Measurements from ENCODE around the gene MAPK10.

Gene MAPK10

GRCh38 chr4:85964298-85964697, 395.6 kb downstream of the MAPK10 start:
- no peak for DNase-seq

- DNase-seq, result no peak
Measured at GRCh38 chr4:85963231-85963630, 396.6 kb downstream of the MAPK10 start.

- DNase-seq, result no peak
Measured at GRCh38 chr4:85961887-85962286, 398.0 kb downstream of the MAPK10 start.

GRCh38 chr4:85956293-85956945, 403.4 kb downstream of the MAPK10 start:
- no peak for DNase-seq

GRCh38 chr4:85955620-85956292, 404.1 kb downstream of the MAPK10 start:
- no peak for DNase-seq

GRCh38 chr4:85953651-85954018, 406.2 kb downstream of the MAPK10 start:
- no peak for DNase-seq

GRCh38 chr4:85952972-85953650, 406.7 kb downstream of the MAPK10 start:
- DNase-seq, result no peak

- no peak for DNase-seq
Measured at GRCh38 chr4:85952528-85952927, 407.3 kb downstream of the MAPK10 start.

- no peak for DNase-seq
Measured at GRCh38 chr4:85951099-85951498, 408.8 kb downstream of the MAPK10 start.

- no peak for DNase-seq
Measured at GRCh38 chr4:85946821-85947220, 413.0 kb downstream of the MAPK10 start.

- DNase-seq, result no peak
Measured at GRCh38 chr4:85942107-85942506, 417.7 kb downstream of the MAPK10 start.

- DNase-seq, result no peak
Measured at GRCh38 chr4:85940151-85940550, 419.7 kb downstream of the MAPK10 start.
